SH-SY5Y (cell line): Measurements from ENCODE around the gene TGFBR3.

Experiments used
- GATA2 ChIP-seq: IDR thresholded peaks from 2 replicates; pipeline ENCODE4 v1.6.1; 2011; ENCODE audit warnings: mild to moderate bottlenecking, low read depth, low read length
- GATA3 ChIP-seq: IDR thresholded peaks from 2 replicates; pipeline ENCODE4 v1.6.1; 2011; ENCODE audit warnings: low read depth, mild to moderate bottlenecking, low read length, moderate library complexity

TGFBR3 gene

GRCh38 chr1:91764471-91765115 is 121.4 kb downstream of the TGFBR3 start:
- TF ChIP-seq GATA2 (no peak), GATA3 (no peak)

GRCh38 chr1:91763252-91763651 is 122.7 kb downstream of the TGFBR3 start:
- TF ChIP-seq GATA2, result no peak
- no peak for TF ChIP-seq GATA3

- TF ChIP-seq GATA3 (no peak), GATA2 (no peak)
These were observed 124.6 kb downstream of the TGFBR3 start for GRCh38 chr1:91761295-91761721.

- no peak for TF ChIP-seq GATA3
- TF ChIP-seq GATA2, result no peak
These were observed 125.4 kb downstream of the TGFBR3 start for GRCh38 chr1:91760512-91760911.

DNA sequence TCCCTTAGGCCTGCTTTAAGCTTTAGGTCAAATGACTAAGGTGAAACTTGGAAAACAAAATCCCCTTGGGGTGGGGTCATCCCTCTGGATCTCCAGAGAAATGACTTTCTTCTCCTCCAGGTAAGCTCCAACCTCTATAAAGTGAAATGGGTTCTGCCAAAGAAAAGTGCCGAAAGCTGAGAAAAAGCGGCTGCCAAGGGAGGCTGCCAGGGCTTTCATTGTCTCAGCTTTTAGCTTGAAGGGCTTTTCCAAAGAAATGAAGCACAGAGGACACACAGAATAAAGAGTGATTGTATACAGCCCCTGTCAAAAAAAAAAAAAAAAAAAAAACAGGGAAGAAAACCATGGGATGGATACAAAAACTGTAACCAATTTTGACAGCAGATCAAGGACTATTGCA is 126.9 kb downstream of the TGFBR3 start:
- TF ChIP-seq GATA2, result no peak
- no peak for TF ChIP-seq GATA3

DNA sequence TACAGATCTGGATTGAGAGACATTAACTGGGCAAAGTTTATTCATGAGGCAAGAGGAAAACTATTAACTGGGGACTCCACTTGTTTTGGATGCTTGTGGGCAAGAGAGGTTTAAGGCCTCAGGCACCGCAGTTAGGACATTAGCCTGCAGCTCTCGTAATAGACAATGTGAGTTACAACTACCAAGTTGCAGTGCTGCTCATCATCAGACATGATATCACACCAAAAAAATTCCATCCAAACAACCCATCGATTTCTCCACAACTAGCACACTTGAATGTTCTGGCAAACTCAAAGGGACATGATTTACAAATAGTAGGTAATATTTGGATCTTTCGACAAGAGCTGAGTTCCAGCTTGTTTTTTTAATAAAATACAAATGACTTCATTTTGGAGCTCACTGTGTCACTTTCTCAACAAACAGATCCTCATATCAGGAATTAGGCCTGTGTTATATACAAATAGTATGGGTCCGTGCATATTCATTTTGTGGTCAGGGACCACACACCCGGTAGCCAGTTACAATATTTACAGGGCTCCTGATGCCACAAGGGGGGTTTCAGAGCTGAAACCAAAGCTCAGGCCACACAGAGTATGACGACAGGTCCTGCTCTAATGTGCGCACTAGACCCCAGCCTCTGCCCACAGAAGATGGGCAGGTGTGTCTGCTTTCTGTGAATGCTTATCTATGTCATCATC is 128.0 kb downstream of the TGFBR3 start:
- TF ChIP-seq GATA3 (no peak), GATA2 (no peak)

DNA sequence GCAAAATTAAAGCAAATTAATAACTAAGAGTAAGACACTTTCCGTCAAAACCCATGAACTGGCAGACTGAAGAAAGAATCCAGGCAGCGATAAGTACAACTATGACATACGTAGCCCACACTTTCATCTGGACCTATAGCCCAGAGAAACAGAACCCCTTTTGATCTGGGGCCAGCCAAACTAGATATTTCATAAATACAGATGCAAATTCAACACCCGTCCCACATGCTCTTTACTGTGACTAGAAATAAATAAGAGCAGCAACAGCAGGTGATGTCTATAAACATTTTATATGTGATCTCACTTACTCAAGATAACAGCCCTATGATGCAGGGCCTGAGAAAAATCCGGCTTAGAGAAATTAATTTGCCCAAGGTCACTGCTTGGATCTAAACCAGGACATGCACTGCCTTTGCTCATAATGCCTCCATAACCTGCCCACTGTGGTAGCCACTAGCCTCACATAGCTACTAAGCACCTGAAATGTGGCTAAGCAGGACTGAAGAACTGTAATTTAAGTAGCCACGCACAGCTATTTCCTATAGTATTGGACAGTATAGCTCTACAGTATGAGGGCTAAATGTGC is 130.2 kb downstream of the TGFBR3 start:
- TF ChIP-seq GATA2, result no peak
- no peak for TF ChIP-seq GATA3

DNA sequence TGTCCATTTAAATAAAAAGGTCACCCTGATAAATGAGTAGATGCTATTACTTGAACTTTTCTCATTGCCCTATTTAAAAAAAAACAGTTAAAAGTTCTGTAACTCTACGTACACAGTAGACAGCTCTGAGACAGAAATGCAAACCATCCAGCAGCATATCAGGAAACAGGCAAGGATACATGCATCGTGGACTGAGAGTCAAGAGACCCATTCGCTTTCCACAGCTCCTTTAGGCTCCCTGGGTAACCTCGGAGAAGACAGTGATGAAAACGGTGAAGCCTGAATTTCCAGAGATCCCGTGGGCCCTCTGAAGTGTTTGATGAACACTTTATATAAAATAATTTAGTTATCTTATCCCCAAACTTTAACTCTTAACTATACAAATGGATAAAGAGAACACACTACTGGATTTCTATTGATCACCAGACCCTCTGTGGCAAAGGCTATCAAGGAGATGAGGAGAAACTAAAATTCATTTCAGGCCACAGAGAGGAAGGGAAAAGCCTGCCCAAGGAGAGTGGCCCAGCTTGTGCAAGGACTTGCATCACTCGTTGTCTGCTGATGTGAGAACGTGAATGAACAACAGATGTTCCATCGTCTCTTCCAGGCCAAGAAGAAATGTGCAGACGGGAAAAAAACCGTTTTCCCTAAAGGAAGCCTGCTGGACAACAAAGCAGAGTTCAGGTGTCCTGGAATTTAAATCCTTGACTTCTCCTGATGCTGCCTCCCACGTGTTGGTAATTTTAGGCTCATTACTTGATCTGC is 131.0 kb downstream of the TGFBR3 start:
- no peak for TF ChIP-seq GATA3
- no peak for TF ChIP-seq GATA2

DNA sequence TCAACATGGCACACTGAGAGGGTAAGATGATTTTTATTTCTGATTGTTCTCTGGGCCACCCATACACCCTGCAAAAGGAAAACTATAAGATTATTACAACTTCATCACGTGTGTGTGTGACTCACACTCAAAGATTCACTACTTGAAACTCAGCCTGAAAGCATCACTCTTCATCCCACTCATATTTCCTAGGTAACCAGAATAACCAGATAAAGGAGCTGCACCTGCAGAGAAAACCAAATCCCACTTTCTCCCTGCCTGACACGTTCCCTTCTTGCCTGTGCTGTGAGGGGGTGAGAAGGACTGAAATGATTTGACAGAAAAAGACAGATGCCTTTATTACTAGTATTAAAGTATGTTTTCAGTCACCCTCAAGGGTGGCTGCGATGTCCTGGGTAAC is 131.6 kb downstream of the TGFBR3 start:
- no peak for TF ChIP-seq GATA3
- TF ChIP-seq GATA2, result no peak

DNA sequence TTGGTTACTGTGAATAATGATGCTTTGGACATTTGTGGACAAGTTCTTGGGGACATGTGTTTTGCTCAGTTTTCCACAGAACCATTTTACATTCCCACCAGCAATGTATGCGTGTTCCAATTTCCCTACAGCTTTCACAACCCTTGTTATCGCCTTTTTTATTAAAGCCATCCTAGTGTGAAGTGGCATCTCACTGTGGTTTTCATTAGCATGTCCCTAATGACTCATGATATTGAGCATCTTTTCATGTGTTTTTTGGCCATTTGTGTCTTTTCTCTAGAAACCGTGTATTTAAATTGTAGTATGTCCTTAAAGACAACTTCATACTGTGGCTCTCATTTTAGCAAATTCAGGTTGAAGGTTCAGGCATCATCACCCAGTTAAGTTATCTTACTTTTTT is 132.1 kb downstream of the TGFBR3 start:
- TF ChIP-seq GATA2 (no peak), GATA3 (no peak)

DNA sequence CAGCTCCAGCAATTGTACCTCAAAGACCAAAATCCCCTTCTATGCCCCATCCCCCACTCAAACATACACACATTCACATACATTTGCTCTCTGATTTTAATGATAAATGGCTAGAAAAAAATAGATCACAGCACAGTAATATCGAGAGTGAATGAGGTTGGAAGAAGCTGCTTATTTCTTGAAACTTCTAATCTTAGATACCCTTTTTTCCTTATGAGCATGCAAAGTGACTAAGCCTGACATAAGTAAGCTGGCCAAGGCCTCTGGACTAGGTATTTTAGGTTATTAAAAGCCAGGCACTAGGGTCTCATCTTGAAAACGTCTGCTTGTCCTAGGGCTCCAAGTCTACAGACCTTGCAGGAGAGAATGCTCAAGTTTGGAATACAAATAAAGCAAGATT is 133.6 kb downstream of the TGFBR3 start:
- TF ChIP-seq GATA2 (no peak), GATA3 (no peak)

- TF ChIP-seq GATA2 (no peak), GATA3 (no peak)
These were observed 134.7 kb downstream of the TGFBR3 start for GRCh38 chr1:91751275-91751674.

- TF ChIP-seq GATA2 (no peak), GATA3 (no peak)
These were observed 135.5 kb downstream of the TGFBR3 start for GRCh38 chr1:91750398-91750996.

DNA sequence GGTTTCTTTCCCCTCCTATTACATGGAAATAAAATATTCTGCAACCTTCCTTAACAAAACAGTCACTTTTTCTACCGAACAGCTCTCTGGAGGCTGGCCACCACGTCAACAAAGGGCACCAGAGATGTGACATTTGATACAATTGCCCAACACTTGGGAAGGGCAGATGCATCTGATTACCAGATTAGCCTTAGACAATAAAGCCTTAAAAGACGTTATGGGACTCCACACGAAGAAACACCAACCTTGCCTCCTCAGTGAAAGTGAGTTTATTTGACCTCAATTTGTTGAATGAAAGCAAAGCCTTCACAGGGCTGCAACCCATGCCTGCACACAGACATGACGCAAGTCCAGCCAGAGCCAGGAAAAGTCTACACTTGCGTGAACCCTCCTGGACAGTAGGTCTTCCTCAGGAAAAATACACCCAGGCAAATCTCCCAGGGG is 136.1 kb downstream of the TGFBR3 start:
- TF ChIP-seq GATA3, result no peak
- TF ChIP-seq GATA2, result no peak
